ENCODE results near the gene ELF4.
A peak's percentile ranks its signal among the peaks of the same experiment; 100 is the strongest.
"Not testable (repeated sequence)": the region's sequence is repeated elsewhere in the genome, so short reads cannot be mapped to it uniquely, and the experiment has no call there.

Gene ELF4

GRCh38 chrX:130110379-130111219 lies at the start of gene ELF4:
Gene ELF4, minus strand, starts transcription at chrX:130110497. Its CDS starts 29,167 bp downstream, at chrX:130081330.
- peak; percentile 19 for DNase-seq

GRCh38 chrX:130159776-130160175 lies 49.5 kb upstream of the ELF4 start:
- no peak for DNase-seq

DNA sequence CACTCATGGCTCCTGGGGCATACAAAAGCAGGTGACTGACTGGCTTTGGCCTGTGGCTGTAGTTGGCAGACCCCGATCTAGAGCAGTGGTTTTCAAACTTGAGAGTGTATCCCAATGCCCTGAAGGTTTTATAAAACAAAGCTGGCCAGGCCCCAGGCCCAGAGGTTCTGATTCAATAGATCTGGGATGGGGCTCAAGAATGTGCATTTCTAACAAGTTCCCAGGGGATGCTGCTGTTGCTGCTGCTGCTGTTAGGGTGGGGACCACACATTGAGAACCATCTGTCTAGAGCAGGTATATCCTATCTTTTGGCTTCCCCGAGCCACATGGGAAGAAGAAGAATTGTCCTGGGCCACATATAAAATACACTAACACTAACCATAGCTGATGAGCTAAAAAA lies 48.0 kb upstream of the ELF4 start:
- no peak for DNase-seq

DNA sequence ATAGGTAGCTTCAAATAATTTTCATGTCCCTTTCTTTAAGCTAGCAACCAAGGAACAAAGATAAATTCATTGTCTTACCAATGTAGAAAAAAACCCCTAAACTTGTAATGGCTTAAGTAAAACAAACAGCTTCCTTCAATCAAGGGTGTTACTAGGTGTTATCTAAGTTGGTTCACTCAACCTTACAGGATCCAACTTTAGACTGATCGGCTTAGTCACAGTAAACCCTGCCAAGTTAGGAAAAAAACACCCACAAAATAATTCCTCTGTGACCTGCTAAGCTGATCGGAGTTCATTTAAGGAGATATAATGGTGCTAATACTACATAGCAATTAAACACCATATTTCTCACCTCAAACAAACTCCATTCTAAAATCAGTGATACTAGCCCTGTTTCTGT lies 45.3 kb upstream of the ELF4 start:
- DNase-seq: no peak

DNA sequence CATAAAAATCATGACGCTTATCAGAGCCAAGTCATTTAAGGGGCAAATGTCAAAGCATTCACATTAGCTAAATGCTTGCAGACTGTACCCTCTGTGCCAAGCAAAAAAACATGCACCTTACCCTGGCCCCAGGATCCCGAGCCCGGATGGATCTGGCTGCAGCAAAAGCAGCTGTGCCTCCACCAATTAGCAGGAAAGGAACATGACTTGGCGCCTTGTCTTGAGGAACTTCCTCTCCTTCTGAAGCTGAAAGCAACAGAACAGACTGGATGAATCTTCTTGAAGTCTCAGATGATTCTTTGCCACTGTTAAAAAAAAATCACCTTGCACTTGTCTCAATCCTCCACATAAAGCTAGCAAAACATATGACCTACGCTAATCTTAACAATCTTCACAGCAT lies 37.3 kb upstream of the ELF4 start:
- DNase-seq: no peak

DNA sequence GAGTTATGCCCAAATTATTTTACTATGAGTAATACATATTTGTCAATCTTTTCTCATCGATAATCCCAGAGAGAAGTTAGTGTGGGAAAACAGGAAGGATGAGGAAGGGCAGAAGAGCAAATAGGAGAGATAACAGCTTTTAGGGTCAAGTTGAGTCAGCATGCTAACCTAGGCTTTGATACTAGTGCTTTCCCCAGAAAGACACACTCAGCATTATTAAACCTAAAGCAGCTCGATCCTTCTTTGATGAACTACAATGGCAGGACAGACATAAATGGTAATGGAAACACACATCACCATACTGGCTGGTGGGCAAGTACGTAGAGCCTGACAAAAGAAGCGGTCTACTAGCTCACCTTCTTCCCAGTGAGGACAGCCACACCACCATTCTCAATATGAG lies 34.8 kb upstream of the ELF4 start:
- DNase-seq: no peak

- DNase-seq: no peak
Measured at GRCh38 chrX:130144509-130144908, 34.2 kb upstream of the ELF4 start.

DNA sequence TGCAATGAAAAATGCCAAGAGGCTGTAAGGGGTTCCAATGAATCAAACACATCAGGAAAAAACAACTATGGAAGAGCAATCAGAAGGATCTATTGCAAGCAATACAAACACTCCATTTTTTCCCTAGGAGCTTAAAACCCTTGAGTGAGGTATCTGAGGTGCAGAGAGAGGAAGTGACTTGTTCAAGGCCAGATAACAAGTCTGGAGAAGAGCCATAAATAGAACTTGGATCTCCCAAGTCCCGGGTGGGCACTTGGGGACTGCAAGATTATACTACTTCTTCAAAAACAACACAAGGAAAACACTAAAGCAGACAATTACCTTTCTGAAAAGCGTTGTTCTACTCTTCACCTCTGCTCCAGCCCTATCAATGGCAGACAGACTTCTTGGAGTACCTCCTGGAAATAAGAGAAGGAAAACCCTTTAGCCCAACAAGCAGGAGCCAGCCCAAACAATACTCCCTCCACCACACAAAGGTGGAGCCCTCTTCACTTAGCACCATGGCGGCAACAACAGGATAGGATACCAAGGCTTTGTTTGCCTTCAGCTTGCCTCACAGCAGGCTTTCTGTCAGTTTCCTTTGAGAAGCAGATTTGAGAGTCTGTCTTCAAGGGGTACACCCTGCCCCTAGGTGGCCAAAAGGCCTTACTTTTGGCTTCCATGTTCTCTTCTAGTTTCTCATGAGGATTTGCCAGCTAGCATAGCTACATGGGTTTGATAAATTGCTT lies 29.3 kb upstream of the ELF4 start:
- DNase-seq: peak; percentile 53

DNA sequence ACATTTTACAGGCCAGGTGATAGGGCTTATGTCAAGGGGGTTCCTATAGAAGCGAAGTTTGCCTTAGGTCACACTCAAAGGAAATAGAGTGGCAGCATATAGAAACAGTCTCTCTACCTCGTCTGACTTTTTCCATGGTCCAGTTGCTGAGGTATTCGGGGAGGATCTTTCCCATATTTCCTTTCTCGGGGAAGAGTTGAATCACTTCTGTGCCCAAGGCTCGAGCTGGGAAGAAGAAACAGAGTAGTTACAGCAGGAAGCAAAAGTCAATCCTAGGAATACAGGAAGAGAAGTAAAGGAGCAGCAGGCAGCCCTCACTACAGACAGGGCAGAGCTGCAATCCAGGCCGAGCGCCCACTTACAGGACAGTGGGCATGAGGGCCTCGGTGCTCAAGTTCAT lies 26.7 kb upstream of the ELF4 start:
- DNase-seq: no peak

DNA sequence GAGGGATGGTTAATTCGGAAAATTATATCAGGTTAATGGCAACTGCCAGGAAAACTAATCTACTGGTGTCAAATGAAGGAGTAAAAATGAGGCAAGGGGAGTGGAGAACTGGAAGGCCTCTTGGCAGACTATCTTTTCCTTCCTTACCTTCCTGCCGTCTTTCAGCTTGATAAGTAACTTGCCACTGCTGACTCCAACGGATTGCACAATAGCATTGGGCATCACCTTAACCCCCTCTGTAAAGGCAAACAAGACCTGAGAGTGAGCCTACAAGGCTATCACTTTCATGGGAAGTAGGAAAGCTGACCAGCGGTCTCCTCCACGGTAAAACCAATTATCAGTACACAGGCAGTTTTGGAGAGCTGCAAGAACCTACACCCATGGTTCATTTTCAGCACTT lies 26.2 kb upstream of the ELF4 start:
- DNase-seq: no peak

DNA sequence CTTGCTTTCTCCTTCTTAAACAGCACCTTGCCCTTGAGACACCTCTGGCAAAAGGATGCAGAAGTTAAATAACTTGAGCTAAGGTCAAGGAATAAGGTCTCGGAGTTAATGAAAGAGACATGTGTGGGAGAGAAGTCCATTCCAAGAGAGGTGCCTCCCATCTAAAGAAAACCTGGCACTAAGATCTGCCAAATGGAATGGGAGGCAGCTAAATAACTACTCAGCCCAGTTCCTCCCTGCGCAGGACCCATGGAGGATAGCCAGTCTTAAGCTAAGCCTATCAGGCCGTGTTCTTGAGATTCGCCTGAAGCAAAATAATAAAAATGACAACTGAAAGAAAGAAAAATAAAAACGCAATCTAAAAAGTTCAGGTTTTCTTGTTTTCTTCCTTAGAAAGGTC lies 20.7 kb upstream of the ELF4 start:
- no peak for DNase-seq

GRCh38 chrX:130125091-130125874 lies 15.0 kb upstream of the ELF4 start:
- no peak for DNase-seq

GRCh38 chrX:130124577-130124976 lies 14.3 kb upstream of the ELF4 start:
- DNase-seq: no peak

DNA sequence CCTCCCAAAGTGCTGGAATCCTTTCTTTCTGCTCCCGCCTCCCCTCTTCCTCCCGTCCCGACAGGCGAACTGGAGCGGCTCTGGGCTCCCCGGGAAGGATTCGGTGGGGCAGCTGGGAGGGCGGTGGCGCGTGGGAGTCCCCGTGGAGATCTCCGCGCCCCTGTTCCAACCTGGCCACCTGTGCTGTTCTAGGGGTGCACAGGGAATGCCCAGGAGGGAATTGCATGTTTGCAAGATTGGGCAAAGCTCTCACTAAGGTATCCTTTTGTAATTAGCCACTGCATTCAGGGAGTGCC lies 11.2 kb upstream of the ELF4 start:
- no peak for DNase-seq

- no peak for DNase-seq
Measured at GRCh38 chrX:130120746-130121504, 10.6 kb upstream of the ELF4 start.

- no peak for DNase-seq
Measured at GRCh38 chrX:130120321-130120731, 10.0 kb upstream of the ELF4 start.

DNA sequence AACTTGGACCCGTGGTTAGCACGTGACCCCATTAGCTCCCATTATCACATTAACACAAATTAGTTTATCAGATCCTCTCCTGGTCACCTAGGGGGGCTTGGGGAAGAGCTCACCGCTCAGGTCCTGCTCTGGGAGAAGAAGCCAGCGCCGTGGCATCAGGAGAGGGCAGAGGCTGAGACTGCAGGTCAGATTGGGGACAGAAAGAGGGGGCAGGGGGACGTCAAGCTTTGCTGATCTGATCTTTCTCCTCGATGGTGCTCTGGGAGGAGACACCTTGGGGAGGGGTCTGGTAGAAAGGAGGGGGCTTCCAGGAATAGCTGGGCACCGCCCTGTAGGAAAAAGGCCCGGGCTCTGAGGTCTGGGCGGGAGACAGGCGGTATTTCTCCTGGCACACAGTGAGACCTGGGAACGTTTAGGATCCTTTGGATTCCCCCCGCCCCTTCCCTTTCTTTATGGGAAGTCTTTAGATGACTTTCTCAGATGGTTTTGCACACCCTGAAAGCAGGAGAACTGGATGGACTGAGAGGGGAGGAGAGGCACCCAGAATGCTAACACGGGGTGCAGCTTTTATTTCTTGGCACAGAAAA lies 9.1 kb upstream of the ELF4 start:
- no peak for DNase-seq

- DNase-seq: no peak
Measured at GRCh38 chrX:130118441-130119311, 8.4 kb upstream of the ELF4 start.

- no peak for DNase-seq
Measured at GRCh38 chrX:130117166-130117565, 6.9 kb upstream of the ELF4 start.

DNA sequence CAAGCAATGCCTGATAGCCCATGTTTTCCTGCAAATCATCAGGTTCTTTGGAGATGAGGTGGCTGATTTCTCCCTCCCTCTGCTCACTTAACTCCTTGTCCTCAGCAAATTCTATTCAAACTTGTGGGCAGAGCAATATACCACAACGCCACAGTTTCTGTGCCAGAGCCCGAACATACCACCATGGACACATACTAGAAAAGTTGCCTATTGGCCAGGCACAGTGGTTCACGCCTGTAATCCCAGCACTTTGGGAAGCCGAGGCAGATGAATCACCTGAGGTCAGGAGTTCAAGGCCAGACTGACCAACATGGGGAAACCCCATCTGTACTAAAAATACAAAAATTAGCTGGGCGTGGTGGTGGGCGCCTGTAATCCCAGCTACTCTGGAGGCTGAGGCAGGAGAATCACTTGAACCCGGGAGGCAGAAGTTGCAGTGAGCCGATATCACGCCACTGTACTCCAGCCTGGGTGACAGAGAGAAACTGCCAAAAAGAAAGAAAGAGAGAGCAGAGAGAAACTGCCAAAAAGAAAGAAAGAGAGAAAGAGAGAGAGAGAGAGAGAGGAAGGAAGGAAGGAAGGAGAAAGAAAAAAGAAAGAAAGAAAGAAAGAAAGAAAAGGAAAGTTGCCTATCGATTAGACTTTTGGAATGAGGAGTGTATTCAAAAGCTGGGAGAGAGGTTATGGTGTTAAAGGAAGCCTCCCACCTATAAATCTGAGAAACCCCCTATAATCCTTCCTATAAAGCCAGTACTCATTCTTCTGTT lies 5.0 kb upstream of the ELF4 start:
- DNase-seq: not testable (repeated sequence)

GRCh38 chrX:130114141-130114588 lies 3.9 kb upstream of the ELF4 start:
- no peak for DNase-seq

Data from DMS79 (cell line).